GM12878 (cell line): Measurements from ENCODE around the gene PMM1. TPM values are rescaled to one million over a fixed set of nuclear protein-coding genes. Genes with fewer than 3 reads are reported as not detected.

Experiments
- ASH2L ChIP-seq: fragments of 300-600, 200-600 bp; sonication (generic); IDR thresholded peaks from 2 replicates; pipeline ENCODE4 v1.6.1; 2017; ENCODE audit warnings: low read depth, mild to moderate bottlenecking, borderline replicate concordance
- BHLHE40 ChIP-seq, 2 experiments: fragments of 450-650 bp in 1 of 2; IDR thresholded peaks; 2 replicates each; pipeline ENCODE4 v1.6.1; 2011 to 2017; ENCODE audit warnings: low read depth in 2 of 2, borderline replicate concordance in 1 of 2, improper control_type of control experiment in 1 of 2, low read length in 1 of 2, mild to moderate bottlenecking in 1 of 2
- CBFB ChIP-seq: IDR thresholded peaks from 2 replicates; pipeline ENCODE4 v1.6.1; 2016; ENCODE audit warnings: antibody characterized with exemption, low read depth
- CEBPB ChIP-seq, 2 experiments: fragments of 150-350 bp in 1 of 2; IDR thresholded peaks; 2 replicates each; pipeline ENCODE4 v1.6.1; 2012 to 2014; ENCODE audit warnings: low read depth in 2 of 2, low read length in 2 of 2, borderline replicate concordance in 1 of 2, inconsistent platforms in 1 of 2
- CREB1 ChIP-seq: IDR thresholded peaks from 2 replicates; pipeline ENCODE4 v1.6.1; 2012; ENCODE audit warnings: low read depth, mild to moderate bottlenecking, inconsistent platforms
- DPF2 ChIP-seq: fragments of 450-650 bp; IDR thresholded peaks from 2 replicates; pipeline ENCODE4 v1.6.1; 2017; ENCODE audit warnings: mild to moderate bottlenecking
- EED ChIP-seq: sonication (generic); IDR thresholded peaks from 2 replicates; pipeline ENCODE4 v1.6.1; 2016; ENCODE audit warnings: antibody characterized with exemption, low read depth
- EP300 ChIP-seq, 2 experiments: fragments of 150-350 bp in 1 of 2; IDR thresholded peaks; 2 replicates each; pipeline ENCODE4 v1.6.1; 2011 to 2012; ENCODE audit warnings: low read depth in 2 of 2, low read length in 2 of 2, borderline replicate concordance in 1 of 2, improper control_type of control experiment in 1 of 2, inconsistent platforms in 1 of 2; ENCODE audit not compliant: control insufficient read depth in 1 of 2
- ESRRA ChIP-seq: IDR thresholded peaks from 2 replicates; pipeline ENCODE4 v1.6.1; 2012; ENCODE audit warnings: mild to moderate bottlenecking, low read length, improper control_type of control experiment
- HDAC6 ChIP-seq: fragments of 200-600 bp; sonication (generic); IDR thresholded peaks from one replicate; pipeline ENCODE4 v1.8.0; 2017; ENCODE audit warnings: antibody characterized with exemption; ENCODE audit not compliant: unreplicated experiment
- IKZF1 ChIP-seq: fragments of 450-650 bp; conservative IDR thresholded peaks from 2 replicates; pipeline ENCODE4 v1.6.1; 2017; ENCODE audit warnings: antibody characterized with exemption, mild to moderate bottlenecking
- IKZF2 ChIP-seq, 2 experiments: fragments of 450-650 bp; IDR thresholded peaks; 2 replicates each; pipeline ENCODE4 v1.6.1; 2017; ENCODE audit warnings: mild to moderate bottlenecking in 2 of 2, moderate library complexity in 2 of 2
- JUNB ChIP-seq: IDR thresholded peaks from 2 replicates; pipeline ENCODE4 v1.6.1; 2016; ENCODE audit warnings: antibody characterized with exemption, mild to moderate bottlenecking
- MEF2B ChIP-seq: fragments of 450-650 bp; IDR thresholded peaks from 2 replicates; pipeline ENCODE4 v1.6.1; 2018; ENCODE audit warnings: mild to moderate bottlenecking, moderate library complexity; ENCODE audit not compliant: partially characterized antibody, poor library complexity, severe bottlenecking
- NBN ChIP-seq: fragments of 450-650 bp; IDR thresholded peaks from 2 replicates; pipeline ENCODE4 v1.6.1; 2016
- NR2C2 ChIP-seq: IDR thresholded peaks from 2 replicates; pipeline ENCODE4 v1.6.1; 2011; ENCODE audit warnings: borderline replicate concordance, low read depth; ENCODE audit not compliant: control insufficient read depth, insufficient read length
- PAX8 ChIP-seq: fragments of 450-650 bp; IDR thresholded peaks from 2 replicates; pipeline ENCODE4 v1.6.1; 2017; ENCODE audit warnings: mild to moderate bottlenecking, moderate library complexity
- PKNOX1 ChIP-seq: fragments of 450-650 bp; IDR thresholded peaks from 2 replicates; pipeline ENCODE4 v1.6.1; 2016; ENCODE audit warnings: mild to moderate bottlenecking
- PML ChIP-seq: IDR thresholded peaks from 2 replicates; pipeline ENCODE4 v1.6.1; 2012; ENCODE audit warnings: low read length, inconsistent platforms
- POLR2AphosphoS2 ChIP-seq: IDR thresholded peaks from 2 replicates; pipeline ENCODE4 v1.6.1; 2011; ENCODE audit warnings: low read depth, mild to moderate bottlenecking, low read length, improper control_type of control experiment, moderate library complexity
- RAD51 ChIP-seq: fragments of 450-650 bp; IDR thresholded peaks from 2 replicates; pipeline ENCODE4 v1.6.1; 2016; ENCODE audit warnings: moderate library complexity, mild to moderate bottlenecking, inconsistent platforms
- RUNX3 ChIP-seq: IDR thresholded peaks from 2 replicates; pipeline ENCODE4 v1.6.1; 2012; ENCODE audit warnings: low read length, inconsistent platforms
- SPI1 ChIP-seq: IDR thresholded peaks from 2 replicates; pipeline ENCODE4 v1.6.1; 2011; ENCODE audit warnings: low read depth, mild to moderate bottlenecking, low read length, moderate library complexity, borderline replicate concordance; ENCODE audit not compliant: insufficient read depth
- TCF7 ChIP-seq: IDR thresholded peaks from 2 replicates; pipeline ENCODE4 v1.6.1; 2014; ENCODE audit warnings: antibody characterized with exemption, borderline replicate concordance
- ZNF384 ChIP-seq: IDR thresholded peaks from 2 replicates; pipeline ENCODE4 v1.6.1; 2012; ENCODE audit warnings: low read depth, mild to moderate bottlenecking, low read length, improper control_type of control experiment, borderline replicate concordance
- ZNF622 ChIP-seq: fragments of 450-650 bp; IDR thresholded peaks from 2 replicates; pipeline ENCODE4 v1.6.1; 2017; ENCODE audit warnings: mild to moderate bottlenecking, inconsistent platforms
- ZSCAN29 ChIP-seq: fragments of 450-650 bp; IDR thresholded peaks from 2 replicates; pipeline ENCODE4 v1.6.1; 2017; ENCODE audit warnings: mild to moderate bottlenecking, moderate library complexity
- polyA plus RNA-seq, 11 experiments: library from polyadenylated mRNA; depleted of rRNA in 4 of 11; unstranded in 6 of 11; stranded (reverse) in 5 of 11; fragments of >200 nt; fragmentation: Nextera tagmentation in 4 of 11; fragmentation: Illumina TruSeq in 1 of 11; extraction: Ambion mirVana in 4 of 11; extraction: Trizol in 1 of 11; gene quantifications; 1 replicate in 1 of 11; 2 replicates in 10 of 11; pipeline versions ENCODE4 v1.2.1 to v1.2.3, GENCODE V29; 2011 to 2016; ENCODE audit warnings: inconsistent platforms in 2 of 11, missing spikeins in 2 of 11, low read depth in 1 of 11
- total RNA-seq, 4 experiments: library from RNA; depleted of rRNA in 3 of 4; stranded (reverse); fragments of >200 nt in 3 of 4; fragmentation: Illumina TruSeq in 1 of 4; extraction: Trizol in 1 of 4; gene quantifications; 2 replicates each; pipeline versions ENCODE4 v1.2.1 to v1.2.3, GENCODE V29; 2013 to 2021
- TF ChIP-seq, protein P1 (sequence below): fragments of 450-650 bp; IDR thresholded peaks from 2 replicates; pipeline ENCODE4 v1.6.1; 2017; ENCODE audit warnings: antibody characterized with exemption, mild to moderate bottlenecking, moderate library complexity
- TF ChIP-seq, protein P2 (sequence below): IDR thresholded peaks from 2 replicates; pipeline ENCODE4 v1.6.1; 2011; ENCODE audit warnings: borderline replicate concordance, low read depth, mild to moderate bottlenecking, moderate library complexity, mixed read lengths, low read length; ENCODE audit not compliant: insufficient read depth; ENCODE audit errors: extremely low read length

The PMM1 gene
- total and polyA plus RNA-seq, 10 of the 15 experiments (the other 5 are each of a cell fraction or from before 2014, with no cell fraction given), result 8.2 to 32.2 (median 16.9) TPM

DNA sequence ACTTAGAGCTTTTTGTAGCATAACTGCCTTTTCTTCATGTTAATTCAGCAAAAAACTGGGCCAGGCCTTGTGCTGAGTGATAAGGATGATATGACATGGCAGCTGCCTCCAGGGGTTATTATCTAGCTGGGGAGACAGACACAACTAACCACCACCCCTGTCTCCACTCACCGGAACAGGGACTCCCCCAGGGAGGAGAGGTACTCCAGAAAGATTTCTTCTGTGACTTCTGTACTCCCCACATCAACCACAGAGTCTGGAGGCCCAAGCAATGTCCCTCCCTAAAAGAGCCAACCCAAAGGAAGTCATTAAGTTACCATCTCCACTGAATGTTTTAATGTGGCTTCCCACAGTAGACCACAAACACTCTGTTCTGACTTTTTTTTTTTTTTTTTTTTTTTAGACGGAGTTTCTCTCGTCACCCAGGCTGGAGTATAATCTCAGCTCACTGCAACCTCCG, 14.3 kb upstream of the PMM1 start (continued):
- TF ChIP-seq BHLHE40 (IDR thresholded peaks at IDR 0.05; ENCODE audit: borderline replicate concordance in 1 of 2, low read depth in 2 of 2, low read length in 1 of 2) (peak; percentile 59 to 75; a peak in 3 of 4 replicates), JUNB (peak; percentile 66), CEBPB (IDR thresholded peaks at IDR 0.05; ENCODE audit: borderline replicate concordance in 1 of 2, low read depth in 2 of 2, low read length in 2 of 2) (peak in 1 of 2 experiments; percentile 97; a peak in 1 of 4 replicates), EED (peak; percentile 91), NBN (peak; percentile 93), PML (peak; percentile 88), DPF2 (0 out of 2 replicates have a peak, but pooled peaks have one; percentile 31), CREB1 (peak; percentile 50; the same call in 1 of the 2 replicates), ZNF622 (no peak), NR2C2 (no peak), MEF2B (peak; percentile 70), ZNF384 (peak; percentile 95), ZSCAN29 (no peak), CBFB (peak; percentile 100), PAX8 (no peak), ASH2L (no peak), RUNX3 (peak; percentile 99), TCF7 (peak; percentile 100), ESRRA (no peak), POLR2AphosphoS2 (no peak), PKNOX1 (peak; percentile 75), IKZF2 (IDR thresholded peaks at IDR 0.05) (peak; percentile 90 to 91), EP300 (IDR thresholded peaks at IDR 0.05; ENCODE audit: borderline replicate concordance in 1 of 2, control insufficient read depth in 1 of 2, low read depth in 2 of 2, low read length in 2 of 2) (peak in 1 of 2 experiments; percentile 79; a peak in 1 of 4 replicates), HDAC6 (no peak), SPI1 (peak; percentile 7; the same call in 1 of the 2 replicates), RAD51 (peak; percentile 28; the same call in 1 of the 2 replicates), IKZF1 (peak; percentile 68; the same call in 1 of the 2 replicates)
- TF ChIP-seq, protein P1, sequence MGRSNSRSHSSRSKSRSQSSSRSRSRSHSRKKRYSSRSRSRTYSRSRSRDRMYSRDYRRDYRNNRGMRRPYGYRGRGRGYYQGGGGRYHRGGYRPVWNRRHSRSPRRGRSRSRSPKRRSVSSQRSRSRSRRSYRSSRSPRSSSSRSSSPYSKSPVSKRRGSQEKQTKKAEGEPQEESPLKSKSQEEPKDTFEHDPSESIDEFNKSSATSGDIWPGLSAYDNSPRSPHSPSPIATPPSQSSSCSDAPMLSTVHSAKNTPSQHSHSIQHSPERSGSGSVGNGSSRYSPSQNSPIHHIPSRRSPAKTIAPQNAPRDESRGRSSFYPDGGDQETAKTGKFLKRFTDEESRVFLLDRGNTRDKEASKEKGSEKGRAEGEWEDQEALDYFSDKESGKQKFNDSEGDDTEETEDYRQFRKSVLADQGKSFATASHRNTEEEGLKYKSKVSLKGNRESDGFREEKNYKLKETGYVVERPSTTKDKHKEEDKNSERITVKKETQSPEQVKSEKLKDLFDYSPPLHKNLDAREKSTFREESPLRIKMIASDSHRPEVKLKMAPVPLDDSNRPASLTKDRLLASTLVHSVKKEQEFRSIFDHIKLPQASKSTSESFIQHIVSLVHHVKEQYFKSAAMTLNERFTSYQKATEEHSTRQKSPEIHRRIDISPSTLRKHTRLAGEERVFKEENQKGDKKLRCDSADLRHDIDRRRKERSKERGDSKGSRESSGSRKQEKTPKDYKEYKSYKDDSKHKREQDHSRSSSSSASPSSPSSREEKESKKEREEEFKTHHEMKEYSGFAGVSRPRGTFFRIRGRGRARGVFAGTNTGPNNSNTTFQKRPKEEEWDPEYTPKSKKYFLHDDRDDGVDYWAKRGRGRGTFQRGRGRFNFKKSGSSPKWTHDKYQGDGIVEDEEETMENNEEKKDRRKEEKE, result no peak
- TF ChIP-seq, protein P2, sequence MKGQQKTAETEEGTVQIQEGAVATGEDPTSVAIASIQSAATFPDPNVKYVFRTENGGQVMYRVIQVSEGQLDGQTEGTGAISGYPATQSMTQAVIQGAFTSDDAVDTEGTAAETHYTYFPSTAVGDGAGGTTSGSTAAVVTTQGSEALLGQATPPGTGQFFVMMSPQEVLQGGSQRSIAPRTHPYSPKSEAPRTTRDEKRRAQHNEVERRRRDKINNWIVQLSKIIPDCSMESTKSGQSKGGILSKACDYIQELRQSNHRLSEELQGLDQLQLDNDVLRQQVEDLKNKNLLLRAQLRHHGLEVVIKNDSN, result no peak
